GM06990 (cell line): ENCODE measurements around the gene DERL3.

Source experiments
- DNase-seq: peaks from one replicate; pipeline ENCODE4 v3.0.0-alpha.2; 2011; ENCODE audit not compliant: insufficient read length; ENCODE audit errors: extremely low read depth
- H3K27me3 ChIP-seq: replicated peaks from 2 replicates; pipeline ENCODE4 v1.6.0; 2011; ENCODE audit warnings: low read length; ENCODE audit not compliant: control insufficient read depth, insufficient read depth
- H3K36me3 ChIP-seq: 2 replicates; pipeline ENCODE4 v1.5.1; 2011; ENCODE audit warnings: low read length; ENCODE audit not compliant: control insufficient read depth, insufficient read depth
- H3K4me3 ChIP-seq: replicated peaks from 2 replicates; pipeline ENCODE4 v1.5.1; 2011; ENCODE audit warnings: low read depth, mild to moderate bottlenecking, control low read depth, low read length
- TF ChIP-seq, protein P1 (sequence below): IDR thresholded peaks from 2 replicates; pipeline ENCODE4 v1.5.1; 2011; ENCODE audit warnings: low read length, control low read depth, mild to moderate bottlenecking, inconsistent platforms; ENCODE audit not compliant: insufficient read depth, poor library complexity, severe bottlenecking

Gene DERL3

DNA sequence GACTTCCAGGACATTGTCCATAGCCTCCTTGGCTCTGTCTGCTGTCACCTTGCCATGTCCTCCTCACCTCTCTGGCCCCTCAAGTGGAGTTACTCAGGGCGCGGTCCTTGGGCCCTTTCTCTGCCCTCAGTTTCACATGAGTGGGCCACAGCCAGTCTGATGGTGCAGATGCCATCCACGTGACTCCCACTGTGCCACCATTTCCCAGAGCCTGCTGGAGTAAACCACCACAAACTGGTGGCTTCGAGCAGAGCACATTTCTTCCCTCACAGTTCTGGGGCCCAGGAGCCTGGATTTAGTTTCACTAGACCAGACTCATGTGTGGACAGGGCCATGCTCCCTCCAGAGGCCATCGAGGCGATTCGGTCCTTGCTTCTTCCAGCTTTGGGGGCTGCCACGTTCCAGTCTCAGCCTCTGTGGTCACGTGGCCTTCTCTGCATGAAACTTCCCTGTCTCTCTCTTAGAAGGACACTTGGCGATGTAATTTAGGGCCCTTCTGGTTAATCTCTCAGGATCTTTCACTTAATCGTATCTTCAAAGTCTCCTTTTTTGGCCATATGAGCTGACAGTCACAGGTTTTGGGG, 37.5 kb downstream of the DERL3 start:
- no peak for DNase-seq
- Histone ChIP-seq H3K36me3 (peaks cover 15% of the 10 kb centered on the region), H3K4me3 (no peak overlapping the region), H3K27me3 (no peaks in the 10 kb centered on the region)
- TF ChIP-seq, protein P1, sequence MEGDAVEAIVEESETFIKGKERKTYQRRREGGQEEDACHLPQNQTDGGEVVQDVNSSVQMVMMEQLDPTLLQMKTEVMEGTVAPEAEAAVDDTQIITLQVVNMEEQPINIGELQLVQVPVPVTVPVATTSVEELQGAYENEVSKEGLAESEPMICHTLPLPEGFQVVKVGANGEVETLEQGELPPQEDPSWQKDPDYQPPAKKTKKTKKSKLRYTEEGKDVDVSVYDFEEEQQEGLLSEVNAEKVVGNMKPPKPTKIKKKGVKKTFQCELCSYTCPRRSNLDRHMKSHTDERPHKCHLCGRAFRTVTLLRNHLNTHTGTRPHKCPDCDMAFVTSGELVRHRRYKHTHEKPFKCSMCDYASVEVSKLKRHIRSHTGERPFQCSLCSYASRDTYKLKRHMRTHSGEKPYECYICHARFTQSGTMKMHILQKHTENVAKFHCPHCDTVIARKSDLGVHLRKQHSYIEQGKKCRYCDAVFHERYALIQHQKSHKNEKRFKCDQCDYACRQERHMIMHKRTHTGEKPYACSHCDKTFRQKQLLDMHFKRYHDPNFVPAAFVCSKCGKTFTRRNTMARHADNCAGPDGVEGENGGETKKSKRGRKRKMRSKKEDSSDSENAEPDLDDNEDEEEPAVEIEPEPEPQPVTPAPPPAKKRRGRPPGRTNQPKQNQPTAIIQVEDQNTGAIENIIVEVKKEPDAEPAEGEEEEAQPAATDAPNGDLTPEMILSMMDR: no peak

DNA sequence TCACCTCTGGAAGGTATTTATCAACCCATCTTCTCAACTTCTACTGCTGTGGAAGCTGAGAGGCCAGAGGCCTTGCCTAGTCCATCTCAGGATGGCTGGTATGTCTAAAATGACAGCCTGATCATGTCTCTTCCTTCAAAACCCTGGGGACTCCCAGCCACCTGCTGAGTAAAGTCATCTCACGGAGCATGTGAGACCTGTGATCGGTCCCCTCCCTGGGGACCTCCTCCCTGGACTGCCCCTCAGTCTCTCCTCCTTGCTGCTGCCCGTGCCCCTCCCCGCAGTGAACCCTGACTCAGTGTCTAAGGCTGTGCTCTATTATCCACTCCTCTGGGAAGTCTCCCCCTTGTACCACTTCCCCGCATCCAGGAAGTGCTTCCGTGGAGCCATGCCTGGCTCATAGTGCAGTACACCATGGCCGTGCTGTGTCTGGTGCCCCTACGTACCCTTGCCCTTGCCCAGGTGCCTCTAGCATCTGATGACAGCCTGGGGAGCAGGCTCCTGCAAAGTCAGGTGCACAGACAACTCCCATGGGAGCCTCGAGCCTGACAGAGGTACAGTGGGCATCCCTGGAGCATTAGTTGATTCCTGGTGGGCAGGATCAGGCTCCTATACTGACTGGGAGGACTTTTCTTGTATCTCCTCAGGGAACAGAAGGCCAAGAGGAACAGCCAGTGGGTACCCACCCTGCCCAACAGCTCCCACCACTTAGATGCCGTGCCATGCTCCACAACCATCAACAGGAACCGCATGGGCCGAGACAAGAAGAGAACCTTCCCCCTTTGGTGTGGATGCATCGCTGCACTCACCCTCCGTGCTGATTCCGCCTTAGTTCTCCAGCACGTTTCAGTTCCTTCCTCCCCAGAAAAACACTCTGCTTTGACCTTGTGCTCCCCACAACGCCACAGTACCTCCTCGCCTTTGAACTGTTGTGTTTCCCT, 38.2 kb downstream of the DERL3 start:
- TF ChIP-seq, protein P1: no peak
- no peaks in the 10 kb centered on the region for H3K27me3 ChIP-seq
- DNase-seq: peak; percentile 80
- H3K36me3 ChIP-seq: peaks cover 16% of the 10 kb centered on the region
- no peak overlapping the region for H3K4me3 ChIP-seq

DNA sequence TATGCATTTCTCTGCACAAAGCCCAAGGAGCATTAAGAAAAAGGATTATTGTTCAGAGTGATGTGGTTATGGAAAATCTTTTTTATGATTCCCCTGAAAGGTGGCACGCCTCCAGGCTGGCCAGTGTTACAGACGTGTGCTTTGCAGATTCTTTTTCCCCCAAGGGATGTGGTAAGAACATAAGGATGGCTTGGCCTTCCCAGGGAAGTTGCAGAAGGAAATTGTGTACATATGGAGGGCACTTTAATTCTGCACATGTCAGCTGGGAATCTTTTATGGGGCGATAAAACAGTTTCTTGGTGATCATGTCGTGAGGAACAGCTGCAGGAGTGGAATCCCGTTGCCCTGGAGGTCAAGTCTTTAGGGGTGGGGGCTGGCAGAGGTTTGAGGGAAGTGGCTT, 42.3 kb downstream of the DERL3 start:
- no peaks in the 10 kb centered on the region for H3K27me3 ChIP-seq
- TF ChIP-seq, protein P1: no peak
- H3K4me3 ChIP-seq: no peak overlapping the region
- H3K36me3 ChIP-seq: peaks cover 22% of the 10 kb centered on the region
- DNase-seq: no peak

DNA sequence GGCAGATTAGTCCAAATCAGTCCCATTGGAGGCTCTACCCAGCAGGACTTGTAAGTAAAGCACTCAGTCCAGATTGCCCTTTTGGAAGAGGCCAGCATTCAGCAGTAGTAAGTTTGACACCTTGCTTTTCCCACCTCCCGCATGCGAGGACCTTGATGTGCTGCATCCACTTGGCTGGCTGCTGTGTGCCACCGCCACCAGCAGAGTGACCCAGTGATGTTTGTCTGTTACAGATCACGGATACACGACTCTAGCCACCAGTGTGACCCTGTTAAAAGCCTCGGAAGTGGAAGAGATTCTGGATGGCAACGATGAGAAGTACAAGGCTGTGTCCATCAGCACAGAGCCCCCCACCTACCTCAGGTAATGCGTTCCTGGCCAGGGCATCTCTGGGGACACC, 45.5 kb downstream of the DERL3 start:
- Histone ChIP-seq H3K27me3 (no peaks in the 10 kb centered on the region), H3K36me3 (peaks cover 19% of the 10 kb centered on the region), H3K4me3 (no peak overlapping the region)
- TF ChIP-seq, protein P1: no peak
- no peak for DNase-seq

DNA sequence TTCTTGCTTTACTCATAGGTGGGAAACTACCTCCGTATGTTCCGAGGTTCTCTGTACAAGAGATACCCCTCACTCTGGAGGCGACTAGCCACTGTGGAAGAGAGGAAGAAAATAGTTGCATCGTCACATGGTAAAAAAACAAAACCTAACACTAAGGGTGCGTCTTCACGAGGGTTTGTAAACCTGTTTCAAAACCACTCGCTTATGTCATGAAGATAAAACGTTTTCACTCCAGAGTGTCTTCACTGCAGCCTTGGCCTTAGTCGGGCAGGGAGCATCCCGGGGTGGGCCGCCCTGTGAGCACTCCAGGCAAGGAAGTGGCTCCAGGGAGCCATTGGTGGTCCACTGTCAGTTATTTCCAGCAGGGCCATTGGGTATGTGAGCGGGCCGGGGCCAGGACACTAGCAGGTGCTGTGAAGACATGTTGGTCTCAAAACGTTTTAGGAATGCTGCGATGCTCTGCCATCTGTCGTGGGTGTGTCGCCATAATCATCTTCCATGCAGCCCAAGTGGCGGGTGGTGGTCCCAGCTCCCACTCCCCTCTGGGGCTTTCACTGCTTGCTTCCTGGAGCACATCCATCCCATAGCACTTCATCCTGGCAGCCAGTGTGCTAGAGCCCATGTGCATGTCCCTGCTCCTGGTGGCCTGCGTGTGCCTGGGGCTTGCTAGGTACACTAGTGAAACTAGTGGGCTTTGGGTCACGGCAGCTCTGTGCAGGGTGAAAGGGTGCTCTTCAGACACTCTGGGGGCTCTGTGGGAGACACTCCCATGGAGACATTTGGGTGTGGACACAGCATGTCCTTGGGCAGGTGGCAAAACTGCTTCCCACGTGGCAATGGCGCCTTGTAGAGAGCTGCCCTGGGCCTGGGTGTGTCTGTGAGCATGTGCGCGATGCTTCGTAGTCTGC, 46.8 kb downstream of the DERL3 start:
- no peak overlapping the region for H3K4me3 ChIP-seq
- TF ChIP-seq, protein P1: no peak
- no peaks in the 10 kb centered on the region for H3K27me3 ChIP-seq
- H3K36me3 ChIP-seq: peaks cover 17% of the 10 kb centered on the region
- DNase-seq: no peak
